ENCODE measurements around the gene AK4.

GRCh38 chr1:65208563-65208973 is 60.6 kb downstream of the AK4 start:
- no peak for TF ChIP-seq POLR2AphosphoS5 (IDR thresholded peaks at IDR 0.05)
- TF ChIP-seq, protein P1, sequence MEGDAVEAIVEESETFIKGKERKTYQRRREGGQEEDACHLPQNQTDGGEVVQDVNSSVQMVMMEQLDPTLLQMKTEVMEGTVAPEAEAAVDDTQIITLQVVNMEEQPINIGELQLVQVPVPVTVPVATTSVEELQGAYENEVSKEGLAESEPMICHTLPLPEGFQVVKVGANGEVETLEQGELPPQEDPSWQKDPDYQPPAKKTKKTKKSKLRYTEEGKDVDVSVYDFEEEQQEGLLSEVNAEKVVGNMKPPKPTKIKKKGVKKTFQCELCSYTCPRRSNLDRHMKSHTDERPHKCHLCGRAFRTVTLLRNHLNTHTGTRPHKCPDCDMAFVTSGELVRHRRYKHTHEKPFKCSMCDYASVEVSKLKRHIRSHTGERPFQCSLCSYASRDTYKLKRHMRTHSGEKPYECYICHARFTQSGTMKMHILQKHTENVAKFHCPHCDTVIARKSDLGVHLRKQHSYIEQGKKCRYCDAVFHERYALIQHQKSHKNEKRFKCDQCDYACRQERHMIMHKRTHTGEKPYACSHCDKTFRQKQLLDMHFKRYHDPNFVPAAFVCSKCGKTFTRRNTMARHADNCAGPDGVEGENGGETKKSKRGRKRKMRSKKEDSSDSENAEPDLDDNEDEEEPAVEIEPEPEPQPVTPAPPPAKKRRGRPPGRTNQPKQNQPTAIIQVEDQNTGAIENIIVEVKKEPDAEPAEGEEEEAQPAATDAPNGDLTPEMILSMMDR (IDR thresholded peaks at IDR 0.05), result no peak
- no peak for TF ChIP-seq EP300 (IDR thresholded peaks at IDR 0.05)

Measured in upper lobe of left lung (tissue), 4 donors.